DOHH2 (cell line): Measurements from ENCODE around the gene DNAH5.

ENCODE experiments used
- EZH2phosphoT487 ChIP-seq: fragments of 200-600 bp; sonication (generic); IDR thresholded peaks from 2 replicates; pipeline ENCODE4 v1.6.1; 2017; ENCODE audit warnings: borderline replicate concordance, mild to moderate bottlenecking, antibody characterized with exemption, low read length, moderate library complexity, mixed read lengths
- TF ChIP-seq, protein P1 (sequence below): fragments of 200-600 bp; sonication (generic); IDR thresholded peaks from one replicate; pipeline ENCODE4 v1.5.1; 2014; ENCODE audit warnings: antibody characterized with exemption, mild to moderate bottlenecking, low read depth, low read length; ENCODE audit not compliant: poor library complexity, severe bottlenecking

DNA sequence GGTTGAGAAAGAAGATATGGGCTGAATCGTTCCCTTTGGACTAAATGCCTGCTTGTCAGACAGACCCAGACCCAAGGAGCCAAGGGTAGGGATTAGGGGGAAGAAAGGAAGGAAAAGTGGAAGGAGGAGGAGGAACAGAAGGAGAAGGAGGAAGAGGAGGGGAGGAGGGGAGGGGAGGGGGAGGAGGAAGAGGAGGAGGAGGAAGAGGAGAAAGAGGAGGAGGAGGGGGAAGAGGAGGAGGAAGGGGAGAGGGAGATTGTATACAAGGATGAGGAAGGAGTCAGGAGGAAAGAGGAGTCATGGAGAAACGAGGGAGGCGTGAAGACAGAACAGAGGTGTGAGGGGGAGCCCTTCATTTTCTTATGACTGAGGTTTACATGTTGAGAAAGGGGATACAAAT, 46.9 kb upstream of the DNAH5 start:
- TF ChIP-seq, protein P1, sequence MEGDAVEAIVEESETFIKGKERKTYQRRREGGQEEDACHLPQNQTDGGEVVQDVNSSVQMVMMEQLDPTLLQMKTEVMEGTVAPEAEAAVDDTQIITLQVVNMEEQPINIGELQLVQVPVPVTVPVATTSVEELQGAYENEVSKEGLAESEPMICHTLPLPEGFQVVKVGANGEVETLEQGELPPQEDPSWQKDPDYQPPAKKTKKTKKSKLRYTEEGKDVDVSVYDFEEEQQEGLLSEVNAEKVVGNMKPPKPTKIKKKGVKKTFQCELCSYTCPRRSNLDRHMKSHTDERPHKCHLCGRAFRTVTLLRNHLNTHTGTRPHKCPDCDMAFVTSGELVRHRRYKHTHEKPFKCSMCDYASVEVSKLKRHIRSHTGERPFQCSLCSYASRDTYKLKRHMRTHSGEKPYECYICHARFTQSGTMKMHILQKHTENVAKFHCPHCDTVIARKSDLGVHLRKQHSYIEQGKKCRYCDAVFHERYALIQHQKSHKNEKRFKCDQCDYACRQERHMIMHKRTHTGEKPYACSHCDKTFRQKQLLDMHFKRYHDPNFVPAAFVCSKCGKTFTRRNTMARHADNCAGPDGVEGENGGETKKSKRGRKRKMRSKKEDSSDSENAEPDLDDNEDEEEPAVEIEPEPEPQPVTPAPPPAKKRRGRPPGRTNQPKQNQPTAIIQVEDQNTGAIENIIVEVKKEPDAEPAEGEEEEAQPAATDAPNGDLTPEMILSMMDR, result no peak
- TF ChIP-seq EZH2phosphoT487, result no peak
